Ascending aorta (tissue), 2 donors: ENCODE data around the gene LRRC8B. TPM values are rescaled to one million over a fixed set of nuclear protein-coding genes. Genes with fewer than 3 reads are reported as not detected.
"Not testable (repeated sequence)": the region's sequence is repeated elsewhere in the genome, so short reads cannot be mapped to it uniquely, and the experiment has no call there.

Experiments used
- DNase-seq, 2 donors: peaks; one replicate each; pipeline ENCODE4 v3.0.0-alpha.2; 2019; ENCODE audit warnings: low spot score in 2 of 2
- H3K27ac ChIP-seq, 2 donors: fragments of 200-600 bp; sonication (generic); one replicate each; pipeline ENCODE4 v1.5.1; 2016 to 2017; ENCODE audit warnings: mild to moderate bottlenecking in 1 of 2
- H3K27me3 ChIP-seq: fragments of 200-600 bp; sonication (generic); one replicate; pipeline ENCODE4 v1.5.1; 2017
- H3K36me3 ChIP-seq, 2 donors: fragments of 200-600 bp; sonication (generic); one replicate each; pipeline ENCODE4 v1.5.1; 2016
- H3K4me1 ChIP-seq, 2 donors: fragments of 200-600 bp; sonication (generic); one replicate each; pipeline ENCODE4 v1.5.1; 2016 to 2017; ENCODE audit warnings: mild to moderate bottlenecking in 1 of 2
- H3K4me3 ChIP-seq, 2 donors: fragments of 200-600 bp; sonication (generic); one replicate each; pipeline ENCODE4 v1.5.1; 2016 to 2017; ENCODE audit warnings: mild to moderate bottlenecking in 1 of 2
- H3K9me3 ChIP-seq, 2 donors: fragments of 200-600 bp; sonication (generic); one replicate each; pipeline ENCODE4 v1.5.1; 2016
- CTCF ChIP-seq, 3 experiments: fragments of 200-600 bp in 2 of 3; fragments of 450-650 bp in 1 of 3; sonication (generic) in 2 of 3; IDR thresholded peaks; one replicate each; pipeline ENCODE4 v1.5.1; 2016 to 2019; ENCODE audit warnings: antibody characterized with exemption in 3 of 3, mild to moderate bottlenecking in 1 of 3, moderate library complexity in 1 of 3
- intact Hi-C: fragments of 100-400 bp; cut with DNase I; formaldehyde crosslinking; loops from one replicate; pipeline ENCODE4 v1.15.1; 2023
- total RNA-seq: library from RNA; depleted of rRNA; stranded (reverse); fragments of >200 nt; gene quantifications from one replicate; pipeline ENCODE4 v1.1.0, GENCODE V29; 2016

Gene LRRC8B
- total RNA-seq, 1 donor from 2014 or later = 4.2 TPM

GRCh38 chr1:89502042-89502441 is 22.6 kb upstream of the LRRC8B start:
- Histone ChIP-seq H3K36me3 (no peaks in the 10 kb centered on the region), H3K27me3 (no peaks in the 10 kb centered on the region), H3K4me1 (no peaks in the 10 kb centered on the region), H3K27ac (no peak overlapping the region), H3K4me3 (no peak overlapping the region), H3K9me3 (no peaks in the 10 kb centered on the region)
- intact Hi-C loops = no loop called here
- no peak for DNase-seq
- no peak for TF ChIP-seq CTCF (IDR thresholded peaks at IDR 0.05)

GRCh38 chr1:89502895-89503294 is 21.7 kb upstream of the LRRC8B start:
- Histone ChIP-seq H3K9me3 (no peaks in the 10 kb centered on the region), H3K27ac (no peak overlapping the region), H3K4me3 (no peak overlapping the region), H3K27me3 (no peaks in the 10 kb centered on the region), H3K36me3 (no peaks in the 10 kb centered on the region), H3K4me1 (no peaks in the 10 kb centered on the region)
- DNase-seq = no peak
- no peak for TF ChIP-seq CTCF (IDR thresholded peaks at IDR 0.05)
- intact Hi-C loops = no loop called here

- no peaks in the 10 kb centered on the region for H3K9me3 ChIP-seq
- no peaks in the 10 kb centered on the region for H3K27me3 ChIP-seq
- H3K4me1 ChIP-seq = no peaks in the 10 kb centered on the region
- intact Hi-C loops = no loop called here
- TF ChIP-seq CTCF (IDR thresholded peaks at IDR 0.05) = no peak
- no peaks in the 10 kb centered on the region for H3K36me3 ChIP-seq
- DNase-seq = no peak
- no peak overlapping the region for H3K4me3 ChIP-seq
- H3K27ac ChIP-seq = no peak overlapping the region
Measured at GRCh38 chr1:89503690-89504089, 20.9 kb upstream of the LRRC8B start.

GRCh38 chr1:89510061-89510460 is 14.6 kb upstream of the LRRC8B start:
- H3K27me3 ChIP-seq, H3K27ac ChIP-seq, intact Hi-C loops, H3K4me3 ChIP-seq, H3K4me1 ChIP-seq, DNase-seq, H3K36me3 ChIP-seq, H3K9me3 ChIP-seq: not testable (repeated sequence)

- no peak for DNase-seq
- intact Hi-C loops = no loop called here
- no peak overlapping the region for H3K27ac ChIP-seq
- no peaks in the 10 kb centered on the region for H3K9me3 ChIP-seq
- no peak overlapping the region for H3K4me3 ChIP-seq
- no peaks in the 10 kb centered on the region for H3K36me3 ChIP-seq
- H3K27me3 ChIP-seq = no peaks in the 10 kb centered on the region
- no peaks in the 10 kb centered on the region for H3K4me1 ChIP-seq
- no peak for TF ChIP-seq CTCF (IDR thresholded peaks at IDR 0.05)
Measured at GRCh38 chr1:89512996-89513720, 11.5 kb upstream of the LRRC8B start.

- Histone ChIP-seq H3K27ac (no peak overlapping the region), H3K27me3 (no peaks in the 10 kb centered on the region), H3K36me3 (no peaks in the 10 kb centered on the region), H3K4me1 (no peaks in the 10 kb centered on the region), H3K9me3 (no peaks in the 10 kb centered on the region), H3K4me3 (no peak overlapping the region)
- intact Hi-C loops = no loop called here
- no peak for TF ChIP-seq CTCF (IDR thresholded peaks at IDR 0.05)
- no peak for DNase-seq
Measured at GRCh38 chr1:89516055-89516454, 8.6 kb upstream of the LRRC8B start.
